Psoas muscle (tissue), 8 donors: ENCODE data around the gene DDX39B. TPM values are rescaled to one million over a fixed set of nuclear protein-coding genes. Genes with fewer than 3 reads are reported as not detected.

Experiments
- ATAC-seq, 4 donors: fragments of 200-7000 bp; cut with Tn5 transposase; one replicate each; pipeline ENCODE4 v1.9.1; 2020; ENCODE audit warnings: moderate library complexity in 3 of 4, mild to moderate bottlenecking in 2 of 4
- DNase-seq, 2 donors: peaks; one replicate each; pipeline ENCODE4 v3.0.0-alpha.2; 2020
- H3K27ac ChIP-seq: fragments of 200-600 bp; one replicate; pipeline ENCODE4 v1.8.0; 2022
- H3K27me3 ChIP-seq, 3 donors: fragments of 200-600 bp in 1 of 3; one replicate each; pipeline versions ENCODE4 v1.6.1 to v1.8.0; 2013 to 2022; ENCODE audit warnings: low read length in 2 of 3, mild to moderate bottlenecking in 2 of 3, moderate library complexity in 1 of 3; ENCODE audit not compliant: insufficient read depth in 3 of 3
- H3K36me3 ChIP-seq, 2 donors: fragments of 200-600 bp in 1 of 2; one replicate each; pipeline versions ENCODE4 v1.6.1 to v1.8.0; 2013 to 2022; ENCODE audit warnings: low read depth in 1 of 2, mild to moderate bottlenecking in 1 of 2, moderate library complexity in 1 of 2; ENCODE audit not compliant: insufficient read depth in 1 of 2
- H3K4me1 ChIP-seq: fragments of 200-600 bp; one replicate; pipeline ENCODE4 v1.8.0; 2022
- H3K4me3 ChIP-seq: fragments of 200-600 bp; one replicate; pipeline ENCODE4 v1.8.0; 2022; ENCODE audit warnings: mild to moderate bottlenecking
- H3K9me3 ChIP-seq: fragments of 200-600 bp; one replicate; pipeline ENCODE4 v1.8.0; 2022
- CTCF ChIP-seq: fragments of 200-600 bp; IDR thresholded peaks from one replicate; pipeline ENCODE4 v1.8.0; 2022; ENCODE audit warnings: antibody characterized with exemption
- WGBS, 3 donors: extraction: QIAGEN DNeasy Blood & Tissue Kit; methylation state at CpG; one replicate each; pipeline versions ENCODE4 v1.1.6 to v1.1.7; 2013; 5-methylcytosine and 5-hydroxymethylcytosine counted together
- intact Hi-C, 2 donors: fragments of 100-400 bp; cut with DNase I; formaldehyde crosslinking; loops; one replicate each; pipeline versions ENCODE4 v1.11.0 to v1.14.2; 2022
- polyA plus RNA-seq, 3 donors: library from polyadenylated mRNA; stranded (reverse); fragments of 200-250 nt; gene quantifications; one replicate each; pipeline ENCODE4 v1.2.3, GENCODE V29; 2013
- total RNA-seq, 4 donors: library from RNA; stranded (reverse); fragmentation: NEBNext Ultra II Directional in 2 of 4; extraction: Animal tissue kit (Norgen Biotek cat#: 25700) in 2 of 4; gene quantifications; one replicate each; pipeline versions ENCODE4 v1.2.1 to v1.2.4, GENCODE V29; 2021 to 2023
- donor health status: healthy with polysubstance abuse.
- donor health status: DM: no; HTN: no; CAD: no; lungs with moderate emphysema.
- donor health status: Bipolar disorder and iron deficiency.
- donor health status: healthy.
- donor health status: DM: yes; HTN: yes; CAD: no.
- donor health status: DM: no; HTN: no; CAD: no.
- donor health status: DM: no; HTN: no; CAD: no.
- donor health status: DM: yes; HTN: yes; CAD: no.

Gene DDX39B
- total and polyA plus RNA-seq, 7 donors: 128 to 186 (median 148) TPM

GRCh38 chr6:31572041-31572911, 30.5 kb upstream of the DDX39B start, which contains the start of gene LTA:
TSS of gene LTA (plus strand) at chr6:31572289. CDS start at chr6:31572743, 454 bp downstream.
- no peaks in the 10 kb centered on the region for H3K4me1 ChIP-seq
- no peak within 1 kb of the TSS for H3K4me3 ChIP-seq
- H3K27ac ChIP-seq: no peak within 1 kb of the TSS
- intact Hi-C loops: no loop called here
- no peaks in the 10 kb centered on the region for H3K36me3 ChIP-seq
- DNase-seq: no peak
- no peak for TF ChIP-seq CTCF
- 78 to 84% (median 83%) methylated on average over 27 of the region's 27 CpGs for WGBS, 3 donors
- ATAC-seq: no peak
- H3K27me3 ChIP-seq: peaks cover 0 to 2% (median 0%) of the 10 kb centered on the region in 3 donors
- no peaks in the 10 kb centered on the region for H3K9me3 ChIP-seq

- Histone ChIP-seq H3K36me3 (no peaks in the 10 kb centered on the region), H3K9me3 (no peaks in the 10 kb centered on the region), H3K27me3 (peaks cover 0 to 2% (median 0%) of the 10 kb centered on the region in 3 donors), H3K4me3 (no peak overlapping the region), H3K4me1 (no peaks in the 10 kb centered on the region), H3K27ac (no peak overlapping the region)
- 68 to 79% (median 75%) methylated on average over 1 of the region's 1 CpG for WGBS, 3 donors
- intact Hi-C loops: no loop called here
- ATAC-seq: no peak
- DNase-seq: no peak
- no peak for TF ChIP-seq CTCF
Observed at GRCh38 chr6:31569861-31570536, 28.2 kb upstream of the DDX39B start.

GRCh38 chr6:31568537-31568961, 26.7 kb upstream of the DDX39B start:
- ATAC-seq (no peak), DNase-seq (no peak)
- Histone ChIP-seq H3K9me3 (no peaks in the 10 kb centered on the region), H3K36me3 (no peaks in the 10 kb centered on the region), H3K4me1 (no peaks in the 10 kb centered on the region), H3K27ac (no peak overlapping the region), H3K4me3 (no peak overlapping the region), H3K27me3 (peaks cover 0 to 2% (median 0%) of the 10 kb centered on the region in 3 donors)
- TF ChIP-seq CTCF: no peak
- intact Hi-C loops: no loop called here
- 72 to 77% (median 73%) methylated on average over 3 of the region's 3 CpGs for whole genome bisulfite sequencing, 3 donors

GRCh38 chr6:31567531-31568370, 25.9 kb upstream of the DDX39B start:
- no peak overlapping the region for H3K27ac ChIP-seq

More at GRCh38 chr6:31567531-31568370, 25.9 kb upstream of the DDX39B start:
- ATAC-seq (no peak), DNase-seq (no peak)
- no peak for TF ChIP-seq CTCF
- intact Hi-C loops: no loop called here
- Histone ChIP-seq H3K9me3 (no peaks in the 10 kb centered on the region), H3K4me3 (no peak overlapping the region), H3K4me1 (no peaks in the 10 kb centered on the region), H3K27me3 (peaks cover 0 to 2% (median 0%) of the 10 kb centered on the region in 3 donors), H3K36me3 (no peaks in the 10 kb centered on the region)
- 34 to 55% (median 40%) methylated on average over 7 to 9 of the region's 9 CpGs for WGBS, 3 donors
